ENCODE measurements around the gene ORAI2.
A peak's percentile ranks its signal among the peaks of the same experiment; 100 is the strongest.
"Not testable (repeated sequence)": the region's sequence is repeated elsewhere in the genome, so short reads cannot be mapped to it uniquely, and the experiment has no call there.

Gene ORAI2

DNA sequence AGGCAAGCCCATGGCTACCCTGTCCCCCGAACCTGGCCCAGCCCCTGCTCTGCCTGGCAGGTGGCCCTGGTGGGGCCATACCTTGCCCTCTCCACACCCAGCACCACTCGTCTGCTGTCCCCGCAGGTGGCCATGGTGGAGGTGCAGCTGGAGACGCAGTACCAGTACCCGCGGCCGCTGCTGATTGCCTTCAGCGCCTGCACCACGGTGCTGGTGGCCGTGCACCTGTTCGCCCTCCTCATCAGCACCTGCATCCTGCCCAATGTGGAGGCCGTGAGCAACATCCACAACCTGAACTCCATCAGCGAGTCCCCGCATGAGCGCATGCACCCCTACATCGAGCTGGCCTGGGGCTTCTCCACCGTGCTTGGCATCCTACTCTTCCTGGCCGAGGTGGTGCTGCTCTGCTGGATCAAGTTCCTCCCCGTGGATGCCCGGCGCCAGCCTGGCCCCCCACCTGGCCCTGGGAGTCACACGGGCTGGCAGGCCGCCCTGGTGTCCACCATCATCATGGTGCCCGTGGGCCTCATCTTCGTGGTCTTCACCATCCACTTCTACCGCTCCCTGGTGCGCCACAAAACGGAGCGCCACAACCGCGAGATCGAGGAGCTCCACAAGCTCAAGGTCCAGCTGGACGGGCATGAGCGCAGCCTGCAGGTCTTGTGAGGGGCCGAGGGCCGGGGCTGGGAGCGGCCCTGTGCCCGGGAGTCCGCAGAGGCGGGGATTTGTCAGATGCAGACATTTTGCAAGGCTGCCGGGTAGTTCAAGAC, 13.2 kb downstream of the ORAI2 start:
- DNase-seq (ENCODE audit: low spot score): no peak

DNA sequence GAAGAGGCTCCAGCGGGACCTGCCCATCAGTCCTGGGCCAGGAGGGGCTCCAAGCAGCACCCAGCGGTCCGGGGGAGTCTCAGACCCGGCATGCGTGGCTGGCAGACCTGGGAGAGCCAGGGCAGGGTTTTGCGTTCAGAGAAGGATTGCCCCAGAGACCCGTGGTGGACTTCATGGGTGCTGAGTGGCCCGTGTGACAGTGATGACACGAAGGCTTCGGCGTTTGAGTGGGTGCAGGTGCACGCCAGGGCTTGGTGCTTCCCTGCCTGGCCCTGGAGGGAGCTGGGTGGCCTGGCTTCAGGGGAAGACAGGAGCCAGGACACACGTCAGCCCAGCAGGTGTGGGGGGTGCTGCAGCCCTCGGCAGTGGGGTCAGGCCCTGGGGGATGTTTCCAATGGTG, 13.9 kb downstream of the ORAI2 start:
- DNase-seq (ENCODE audit: low spot score): no peak

DNA sequence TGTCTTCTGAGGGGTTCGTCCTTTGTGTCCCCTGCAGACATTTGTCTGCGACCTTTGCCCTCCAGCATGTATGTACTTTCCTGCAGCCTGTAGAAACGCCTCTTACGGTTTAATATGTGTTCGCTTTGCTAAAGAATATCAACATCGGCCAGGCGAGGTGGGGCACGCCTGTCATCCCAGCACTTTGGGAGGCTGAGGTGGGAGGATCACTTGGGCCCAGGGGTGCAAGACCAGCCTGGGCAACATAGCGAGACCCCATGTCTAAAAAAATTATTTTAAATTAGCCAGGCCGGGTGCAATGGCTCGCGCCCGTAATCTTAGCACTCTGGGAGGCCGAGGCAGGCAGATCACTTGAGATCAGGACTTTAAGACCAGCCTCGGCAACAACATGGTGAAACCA, 15.8 kb downstream of the ORAI2 start:
- DNase-seq (ENCODE audit: low spot score): no peak

DNA sequence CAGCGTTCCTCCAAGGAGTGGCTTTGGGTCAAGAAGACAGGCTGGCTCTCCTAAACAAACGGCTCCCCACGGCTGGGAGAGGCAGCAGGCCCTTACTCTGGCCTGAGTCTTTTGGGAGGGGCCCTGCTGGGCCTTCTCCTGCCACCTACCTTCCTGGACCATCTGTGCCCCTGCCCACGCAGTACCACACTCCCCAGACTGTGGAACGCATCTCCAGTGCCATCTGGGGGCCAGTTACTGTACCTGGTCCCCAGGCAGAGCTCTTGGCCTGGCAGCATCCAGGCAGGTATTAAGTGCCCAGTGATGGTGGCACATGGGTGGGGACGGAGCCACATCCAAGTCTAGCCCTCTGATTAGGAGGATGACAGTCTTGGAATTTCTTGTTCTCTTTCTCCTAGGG, 16.9 kb downstream of the ORAI2 start:
- DNase-seq (ENCODE audit: low spot score): peak; percentile 69

DNA sequence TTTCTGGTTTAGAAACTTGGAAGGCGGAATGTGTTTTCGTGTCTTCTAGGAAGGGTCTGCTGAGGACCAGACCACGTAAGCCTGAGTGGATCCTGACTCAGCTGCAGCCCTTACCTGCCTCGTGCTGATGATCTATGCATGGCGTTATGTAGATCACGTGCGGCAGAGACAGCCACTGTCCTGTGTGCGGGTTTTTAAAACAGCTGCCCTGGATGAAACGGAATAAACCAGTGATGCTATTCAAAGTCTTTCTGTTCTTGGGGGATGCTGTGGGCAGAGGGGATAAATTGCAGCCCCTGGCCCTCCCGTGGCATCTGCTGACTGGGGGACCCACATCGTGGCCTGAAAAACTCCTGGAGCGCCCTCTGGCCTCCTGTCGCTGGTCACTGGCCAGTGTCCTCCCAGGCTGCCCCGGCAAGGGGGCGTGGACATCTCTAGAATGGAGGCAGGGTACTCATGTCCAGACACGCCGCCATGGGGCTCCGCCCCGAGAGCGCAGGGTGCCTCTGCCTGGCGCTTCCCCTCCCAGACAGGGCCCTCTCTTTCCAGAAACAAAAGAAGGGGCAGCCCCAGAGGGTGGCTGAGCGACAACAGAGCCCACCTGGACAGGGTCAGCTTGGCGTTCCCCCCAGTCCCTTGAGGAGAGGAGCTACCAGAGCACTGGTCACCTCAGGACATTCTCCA, 18.1 kb downstream of the ORAI2 start:
- no peak for DNase-seq (ENCODE audit: low spot score)

DNA sequence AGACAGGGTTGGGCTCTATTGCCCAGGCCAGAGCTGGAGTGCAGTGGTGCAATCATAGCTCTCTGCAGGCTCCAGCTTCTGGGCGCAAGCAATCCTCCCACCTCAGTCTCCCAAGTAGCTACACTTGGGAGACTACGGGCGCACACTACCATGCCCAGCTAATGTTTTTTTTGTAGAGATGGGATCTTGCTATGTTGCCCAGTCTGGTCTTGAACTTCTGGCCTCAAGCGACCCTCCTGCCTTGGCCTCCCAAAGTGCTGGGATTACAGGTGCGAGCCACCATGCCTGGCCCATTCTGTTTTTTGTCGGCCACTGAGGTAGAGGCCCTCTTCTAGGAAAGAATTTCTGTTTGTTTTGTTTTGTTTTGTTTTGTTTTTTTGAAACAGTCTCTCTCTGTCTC, 19.1 kb downstream of the ORAI2 start:
- no peak for DNase-seq (ENCODE audit: low spot score)

DNA sequence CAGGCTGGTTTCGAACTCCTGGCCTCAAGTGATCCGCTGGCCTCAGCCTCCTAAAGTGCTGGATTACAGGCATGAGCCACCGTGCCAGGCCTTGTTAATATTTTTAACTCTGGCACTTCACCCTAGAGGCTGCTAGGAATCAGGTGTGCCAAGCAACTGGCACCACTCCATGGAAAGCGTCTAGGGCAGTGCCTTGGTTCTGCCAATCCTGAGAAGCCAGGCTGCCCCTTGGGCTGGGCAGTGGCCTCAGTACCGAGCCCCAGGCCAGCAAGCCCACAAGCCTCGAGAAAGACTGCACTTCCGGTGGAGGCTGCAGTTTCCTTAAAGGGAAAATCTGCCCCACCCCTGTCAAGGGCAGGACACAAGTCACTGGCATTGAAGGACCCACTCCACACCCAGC, 19.9 kb downstream of the ORAI2 start:
- DNase-seq (ENCODE audit: low spot score): no peak

DNA sequence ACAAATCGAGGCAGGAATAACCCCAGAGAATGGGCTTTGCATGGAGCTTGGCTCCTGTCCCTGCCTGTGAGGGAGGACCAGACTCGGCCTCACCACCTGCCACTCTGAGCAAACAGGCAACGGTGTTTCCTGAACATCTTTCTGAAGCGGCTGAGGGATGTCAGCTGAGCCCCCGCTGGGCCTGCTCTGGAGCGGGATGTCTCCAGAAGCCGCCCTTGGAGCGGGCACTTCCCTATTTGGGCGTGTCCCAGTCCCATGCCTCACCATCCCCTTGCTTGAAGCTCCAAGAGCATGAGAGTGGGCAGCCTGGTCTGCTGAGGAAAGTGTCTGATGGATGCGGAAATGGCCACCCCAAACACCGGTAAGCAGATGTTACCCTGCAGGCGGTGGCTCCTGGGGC, 21.1 kb downstream of the ORAI2 start:
- DNase-seq (ENCODE audit: low spot score): no peak

DNA sequence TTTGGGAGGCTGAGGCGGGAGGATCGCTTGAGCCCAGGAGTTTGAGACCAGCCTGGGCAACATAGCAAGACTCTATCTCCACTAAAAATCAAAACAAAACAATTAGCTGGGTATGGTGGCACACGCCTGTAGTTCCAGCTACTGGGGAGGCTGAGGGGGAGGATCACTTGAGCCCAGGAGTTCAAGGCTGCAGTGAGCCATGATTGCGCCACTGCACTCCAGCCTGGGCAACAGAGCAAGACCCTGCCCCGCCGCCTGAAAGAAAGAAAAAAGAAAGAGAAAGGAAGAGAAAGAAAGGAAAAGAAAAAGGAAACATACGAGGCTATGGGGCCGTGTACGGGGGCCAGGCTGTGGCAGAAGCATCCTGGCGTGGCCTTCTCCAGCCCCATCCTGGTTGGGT, 21.6 kb downstream of the ORAI2 start:
- not testable (repeated sequence) for DNase-seq (ENCODE audit: low spot score)

DNA sequence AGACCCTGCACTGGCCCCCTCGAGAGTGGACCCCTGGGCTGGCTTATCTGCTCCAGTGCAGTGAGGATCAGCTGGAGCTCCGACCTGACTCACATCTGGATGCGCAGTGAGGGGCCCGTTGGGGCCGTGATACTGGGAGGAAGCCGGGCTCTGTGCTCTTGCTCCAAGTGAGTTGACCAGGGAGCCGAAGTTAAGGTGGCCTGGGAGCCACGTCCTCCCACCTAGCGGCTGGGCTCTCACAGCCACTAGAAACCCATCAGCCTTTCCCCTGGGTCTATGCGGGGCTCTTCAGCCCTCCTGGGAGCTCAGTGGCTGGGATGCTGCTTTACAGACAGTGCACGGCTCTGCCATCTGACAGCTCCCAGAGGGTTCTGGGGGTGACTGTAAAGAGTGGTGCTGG, 22.2 kb downstream of the ORAI2 start:
- DNase-seq (ENCODE audit: low spot score): no peak

DNA sequence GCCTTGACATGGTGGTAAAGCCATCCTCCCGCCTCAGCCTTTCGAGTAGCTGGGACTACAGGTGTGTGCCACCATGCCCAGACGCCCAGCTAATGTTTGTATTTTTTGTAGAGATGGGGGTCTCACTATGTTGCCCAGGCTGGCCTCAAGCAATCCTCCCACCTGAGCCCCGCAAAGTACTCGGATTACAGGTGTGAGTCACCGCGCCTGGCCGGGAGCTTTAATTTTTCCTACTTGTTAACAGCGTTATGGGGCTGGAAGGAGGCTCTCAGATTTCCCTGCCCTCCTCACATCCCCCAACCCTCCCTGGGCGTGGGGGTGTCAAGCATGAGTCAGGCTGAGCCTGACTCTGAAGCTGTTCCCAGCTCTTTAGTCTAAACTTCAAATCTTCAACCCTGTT, 23.0 kb downstream of the ORAI2 start:
- DNase-seq (ENCODE audit: low spot score): no peak

DNA sequence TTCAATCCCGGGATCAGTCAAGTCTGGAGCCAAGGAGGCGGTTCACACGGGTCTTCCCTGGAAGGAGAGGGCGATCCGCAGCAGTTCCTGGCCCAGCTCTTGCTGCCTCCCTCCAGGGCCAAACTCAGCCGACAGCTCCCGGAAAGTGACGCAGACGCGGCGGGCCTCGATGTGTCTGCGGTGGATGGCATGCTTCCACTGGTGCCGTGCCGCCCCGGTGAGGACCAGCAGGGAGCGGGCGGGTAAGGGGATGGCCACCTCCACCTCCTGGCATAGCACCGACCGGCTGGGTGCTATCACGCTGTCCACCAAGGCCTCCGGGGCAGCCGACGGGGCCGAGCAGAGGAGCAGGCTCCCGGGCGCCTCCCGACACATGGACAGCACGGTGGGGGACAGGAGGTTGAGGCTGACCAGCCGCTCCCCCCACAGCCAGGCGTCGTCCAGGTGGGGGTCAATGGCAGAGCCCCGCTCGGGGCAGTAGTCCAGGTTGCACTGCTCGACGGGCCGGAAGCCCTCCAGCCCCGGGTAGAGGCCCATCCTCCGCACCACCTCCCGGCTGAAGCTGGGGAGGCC, 24.1 kb downstream of the ORAI2 start:
- no peak for DNase-seq (ENCODE audit: low spot score)

DNA sequence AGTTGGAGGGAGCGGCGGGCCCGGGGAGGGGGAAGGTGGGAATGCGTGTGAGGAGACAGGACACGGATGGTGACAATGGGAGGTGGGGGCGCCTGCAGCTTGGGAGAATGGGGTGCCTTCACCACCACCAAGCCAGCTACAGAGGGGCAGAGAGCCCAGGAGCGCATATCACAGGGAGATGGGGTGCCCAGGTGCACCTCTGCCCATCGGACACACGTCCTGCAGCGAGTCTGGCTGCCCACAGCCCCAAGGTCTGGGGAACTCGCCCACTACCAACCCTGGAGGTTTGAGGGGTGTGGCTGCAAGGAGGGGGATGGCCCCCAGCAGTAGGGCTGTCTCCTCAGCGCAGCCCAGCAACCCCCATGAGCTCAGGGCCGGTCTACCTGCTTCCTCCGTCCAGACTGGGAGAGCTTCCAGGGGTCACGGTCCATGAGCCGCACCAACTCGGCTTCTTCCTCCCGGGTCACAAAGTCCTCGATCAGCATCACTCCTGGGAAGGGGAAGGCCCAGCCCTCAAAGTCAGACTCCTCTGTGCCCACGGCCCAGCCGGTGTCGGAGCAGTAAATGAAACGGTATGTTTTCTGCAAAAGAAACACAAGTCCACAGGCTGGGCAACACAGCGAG, 26.0 kb downstream of the ORAI2 start:
- no peak for DNase-seq (ENCODE audit: low spot score)

DNA sequence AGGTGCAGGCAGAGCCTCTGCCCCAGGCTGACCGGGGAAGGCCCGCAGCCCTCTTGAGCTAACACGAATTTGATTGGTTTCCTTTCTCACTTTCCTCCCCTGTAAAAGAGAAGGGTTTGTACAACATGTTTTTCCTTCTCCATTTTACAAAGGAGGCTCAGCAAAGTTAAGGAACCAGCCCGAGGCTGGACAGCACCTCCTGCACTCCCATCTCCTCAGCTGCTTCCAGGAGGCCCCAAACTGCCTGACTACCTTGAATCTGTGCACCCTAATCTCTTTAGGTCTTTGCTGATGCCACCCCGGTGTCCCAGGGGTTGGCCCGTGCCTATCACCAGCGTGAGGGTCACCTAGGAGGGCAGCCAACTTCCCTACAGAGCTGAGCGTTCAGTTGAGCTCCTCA, 27.1 kb downstream of the ORAI2 start:
- no peak for DNase-seq (ENCODE audit: low spot score)

DNA sequence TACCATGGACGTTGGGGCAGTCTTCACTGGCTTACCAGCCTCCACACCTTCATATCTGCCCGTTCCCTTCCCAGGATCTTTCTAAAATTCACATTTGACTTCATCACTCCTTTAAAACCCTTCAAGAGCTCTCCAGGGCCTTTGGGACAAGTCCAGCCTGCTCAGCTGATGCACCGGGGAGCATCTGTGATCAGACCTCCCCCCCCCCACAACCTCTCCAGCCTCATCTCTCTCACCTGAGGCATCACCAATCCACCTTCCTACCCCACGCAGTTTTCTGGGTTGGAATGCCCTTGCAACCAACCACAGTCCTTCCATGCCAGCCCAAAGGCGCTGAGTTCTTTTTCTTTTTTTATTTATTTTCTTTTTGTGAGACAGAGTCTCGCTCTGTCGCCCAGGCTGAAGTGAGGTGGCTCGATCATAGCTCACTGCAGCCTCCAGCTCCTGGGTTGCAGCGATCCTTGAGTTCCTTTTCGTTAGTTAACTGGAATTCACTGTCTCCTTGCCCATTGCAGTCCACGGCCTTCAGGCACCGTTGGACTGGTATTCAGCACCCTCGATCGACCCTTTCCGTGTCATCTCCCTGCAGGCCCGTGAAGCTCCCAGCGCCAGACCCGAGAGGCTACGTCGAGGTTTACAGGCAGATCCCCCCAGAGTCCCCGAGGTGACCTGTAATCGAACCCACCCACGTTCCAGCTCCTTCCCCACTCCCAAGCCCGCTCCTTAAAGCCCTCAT, 30.6 kb downstream of the ORAI2 start:
- no peak for DNase-seq (ENCODE audit: low spot score)

DNA sequence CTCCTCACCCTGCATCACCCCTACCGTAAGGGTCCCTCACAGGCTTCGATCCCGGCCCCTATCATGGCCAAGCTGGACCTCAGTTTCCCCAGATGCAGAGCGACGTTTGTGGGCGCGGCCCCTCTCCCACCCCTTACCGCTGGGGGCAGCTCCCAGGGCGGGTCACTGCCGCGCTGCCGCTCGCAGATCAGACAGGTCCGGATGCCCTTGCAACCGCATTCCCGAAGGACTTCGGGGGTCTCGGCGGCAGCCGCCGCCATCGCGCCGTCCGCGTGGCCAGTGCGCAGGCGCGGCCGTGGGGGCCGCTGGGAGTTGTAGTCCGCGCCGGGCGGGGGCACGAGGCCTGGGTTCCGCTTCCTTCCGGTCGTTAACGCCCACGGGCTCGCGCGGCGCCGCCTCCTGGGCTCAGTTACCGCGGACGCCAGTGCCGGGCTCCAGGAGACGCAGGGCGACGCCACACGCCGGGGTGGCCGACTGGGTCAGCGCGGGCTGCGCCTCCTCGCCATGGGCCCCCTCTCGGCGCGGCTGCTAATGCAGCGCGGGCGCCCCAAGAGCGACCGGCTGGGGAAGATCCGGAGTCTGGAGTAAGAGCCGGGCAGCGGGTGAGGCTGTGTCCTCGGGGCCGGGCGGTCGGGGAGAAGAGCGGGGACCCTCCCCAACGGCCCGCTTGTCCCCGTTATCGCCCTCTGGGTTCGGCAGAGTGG, 31.4 kb downstream of the ORAI2 start, which contains the start of the genes ALKBH4 and LRWD1:
Gene ALKBH4 (minus strand): TSS at position 287 of the 704 bp plus-strand sequence. CDS start 27 bp downstream, at position 260.
Gene LRWD1 (plus strand): TSS at position 408 of the 704 bp plus-strand sequence. CDS start 97 bp downstream, at position 505.
- DNase-seq (ENCODE audit: low spot score): peak; percentile 100

DNA sequence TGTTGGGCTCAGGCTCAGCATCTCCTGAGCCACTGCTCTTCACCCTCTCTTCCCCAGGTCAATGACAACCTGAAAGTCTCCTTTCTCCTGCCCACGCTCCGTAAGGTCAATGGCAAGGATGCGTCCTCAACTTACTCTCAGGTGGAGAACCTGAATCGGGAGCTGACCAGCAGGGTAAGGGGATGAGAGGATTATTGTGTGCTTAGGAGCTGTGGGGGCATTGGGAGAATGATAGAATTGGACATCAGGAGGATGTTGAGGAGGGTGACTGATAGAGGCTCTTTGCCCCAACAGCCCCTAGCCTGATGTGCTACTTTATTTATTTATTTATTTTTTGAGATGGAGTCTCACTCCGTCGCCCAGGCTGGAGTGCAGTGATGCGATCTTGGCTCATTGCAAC, 32.7 kb downstream of the ORAI2 start:
- DNase-seq (ENCODE audit: low spot score): no peak

DNA sequence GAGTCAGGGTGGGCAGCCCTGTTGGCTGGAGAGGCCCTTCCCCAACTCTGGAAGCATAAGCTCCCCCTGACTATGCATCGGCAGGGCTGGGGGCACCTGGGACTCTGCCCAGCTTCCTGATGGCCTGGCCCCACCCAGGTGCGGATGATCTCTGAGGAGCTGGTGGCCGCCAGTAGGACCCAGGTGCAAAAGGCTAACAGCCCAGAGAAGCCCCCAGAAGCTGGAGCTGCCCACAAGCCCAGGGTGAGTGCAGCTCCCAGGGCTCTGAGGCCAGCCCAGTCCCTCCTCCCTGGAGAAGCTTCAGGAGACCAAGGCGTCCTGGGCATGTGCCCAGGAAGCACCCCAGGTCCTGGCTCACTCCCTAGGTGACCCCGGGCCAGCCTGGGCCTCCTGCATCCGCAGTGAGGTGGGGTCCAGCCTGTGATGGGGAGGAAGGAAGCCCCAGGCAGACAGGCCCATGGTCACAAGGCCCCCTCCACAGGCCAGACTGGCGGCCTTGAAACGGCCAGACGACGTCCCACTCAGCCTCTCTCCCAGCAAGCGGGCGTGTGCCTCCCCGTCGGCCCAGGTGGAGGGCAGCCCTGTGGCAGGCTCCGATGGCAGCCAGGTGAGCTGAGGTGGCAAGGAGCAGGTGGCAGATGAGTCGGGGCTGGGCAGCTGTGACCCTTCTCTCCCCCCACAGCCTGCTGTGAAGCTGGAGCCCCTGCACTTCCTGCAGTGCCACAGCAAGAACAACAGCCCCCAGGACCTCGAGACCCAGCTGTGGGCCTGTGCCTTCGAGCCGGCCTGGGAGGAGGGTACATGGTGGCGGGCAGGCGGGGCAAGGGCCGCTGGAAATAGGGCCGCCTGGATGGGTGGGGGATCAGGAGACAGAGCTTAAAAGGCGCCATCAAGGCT, 34.5 kb downstream of the ORAI2 start:
- no peak for DNase-seq (ENCODE audit: low spot score)

DNA sequence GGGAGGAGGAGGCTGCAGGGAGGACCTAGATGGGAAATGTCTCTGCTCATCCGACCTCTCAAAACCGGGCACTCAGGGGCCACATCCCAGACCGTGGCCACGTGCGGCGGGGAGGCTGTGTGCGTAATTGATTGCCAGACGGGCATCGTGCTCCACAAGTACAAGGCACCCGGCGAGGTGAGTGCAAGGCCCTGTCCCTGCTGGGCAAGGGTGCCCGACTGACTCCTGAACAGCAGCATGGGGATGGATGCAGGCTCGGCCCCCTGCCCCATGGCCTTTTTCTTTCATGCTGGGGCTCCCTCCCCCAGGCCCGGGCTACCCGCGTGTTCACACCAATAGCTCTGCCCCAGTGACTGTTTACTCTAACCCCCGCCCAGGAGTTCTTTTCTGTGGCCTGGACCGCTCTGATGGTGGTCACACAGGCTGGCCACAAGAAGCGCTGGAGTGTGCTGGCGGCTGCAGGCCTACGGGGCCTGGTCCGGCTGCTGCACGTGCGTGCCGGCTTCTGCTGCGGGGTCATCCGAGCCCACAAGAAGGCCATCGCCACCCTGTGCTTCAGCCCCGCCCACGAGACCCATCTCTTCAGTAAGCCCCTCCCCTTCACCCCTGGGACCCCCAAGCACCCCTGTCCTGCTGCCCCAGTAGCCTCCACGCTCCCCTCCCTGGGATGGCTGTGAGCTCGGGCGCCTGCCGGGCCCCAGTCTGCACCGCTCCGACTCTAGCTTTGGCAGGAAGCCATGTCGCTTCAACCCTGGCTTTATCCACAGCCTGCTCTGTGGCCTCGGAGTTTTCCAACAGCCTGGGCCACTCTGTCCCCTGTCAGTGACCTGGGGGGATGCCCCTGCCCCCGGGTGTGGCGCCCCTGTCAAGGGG, 35.3 kb downstream of the ORAI2 start:
- DNase-seq (ENCODE audit: low spot score): no peak

Data from D341Med (cell line).